PC-3 (cell line): ENCODE results near the gene FGR. TPM values are rescaled to one million over a fixed set of nuclear protein-coding genes. Genes with fewer than 3 reads are reported as not detected.

ENCODE experiments used
- ATAC-seq: fragments of 200-7000 bp; cut with Tn5 transposase; 2 replicates; pipeline ENCODE4 v1.9.1; 2020; ENCODE audit warnings: mild to moderate bottlenecking, moderate library complexity
- BruUV-seq: library from RNA; stranded (reverse); fragments of 400-500 nt; replicated peaks from 2 replicates; lab custom pipeline; 2021; lab: Mats Ljungman, UMichigan
- CTCF ChIA-PET: fragments of 300-600 bp; sonication (Branson Sonifier 250); formaldehyde crosslinking; loops from one replicate; lab custom pipeline; 2022; ENCODE audit warnings: antibody characterized with exemption; lab: Charles Lee
- POLR2A ChIA-PET: fragments of 300-600 bp; sonication (Branson Sonifier 250); formaldehyde crosslinking; loops from one replicate; lab custom pipeline; 2022; ENCODE audit warnings: antibody characterized with exemption; ENCODE audit not compliant: unreplicated experiment; lab: Charles Lee
- DNase-seq: peaks from one replicate; pipeline ENCODE4 v3.0.0-alpha.2; 2015
- H2AFZ ChIP-seq: fragments of 300-600 bp; sonication (generic); 2 replicates; pipeline ENCODE4 v1.6.0; 2016; ENCODE audit warnings: antibody characterized with exemption, low read length
- H3F3A ChIP-seq: fragments of 300-600 bp; sonication (generic); one replicate; pipeline ENCODE4 v1.6.0; 2017; ENCODE audit warnings: antibody characterized with exemption, low read length, control low read depth, mild to moderate bottlenecking; ENCODE audit not compliant: unreplicated experiment
- H3K27ac ChIP-seq: fragments of 300-600 bp; sonication (generic); 2 replicates; pipeline ENCODE4 v1.5.1; 2016; ENCODE audit warnings: mild to moderate bottlenecking, low read length
- H3K27me3 ChIP-seq: fragments of 300-600 bp; sonication (generic); 2 replicates; pipeline ENCODE4 v1.6.1; 2016; ENCODE audit warnings: low read length, mixed read lengths
- H3K36me3 ChIP-seq: fragments of 300-600 bp; sonication (generic); 2 replicates; pipeline ENCODE4 v1.6.1; 2016; ENCODE audit warnings: low read depth, mixed run types, low read length, mixed read lengths
- H3K4me1 ChIP-seq: fragments of 300-600 bp; sonication (generic); 2 replicates; pipeline ENCODE4 v1.5.1; 2016; ENCODE audit warnings: low read length; ENCODE audit not compliant: insufficient read depth
- H3K4me2 ChIP-seq: fragments of 300-600 bp; sonication (generic); 2 replicates; pipeline ENCODE4 v1.6.0; 2016; ENCODE audit warnings: low read length
- H3K4me3 ChIP-seq: fragments of 300-600 bp; sonication (generic); 2 replicates; pipeline ENCODE4 v1.5.1; 2016; ENCODE audit warnings: mild to moderate bottlenecking, low read length, mixed read lengths
- H3K79me2 ChIP-seq: fragments of 300-600 bp; sonication (generic); 2 replicates; pipeline ENCODE4 v1.6.1; 2017; ENCODE audit warnings: low read length, mixed read lengths
- H3K9ac ChIP-seq: fragments of 300-600 bp; sonication (generic); 2 replicates; pipeline ENCODE4 v1.6.0; 2016; ENCODE audit warnings: mild to moderate bottlenecking, low read length
- H3K9me2 ChIP-seq: fragments of 300-600 bp; sonication (generic); replicated peaks from 2 replicates; pipeline ENCODE4 v1.6.1; 2016; ENCODE audit warnings: mixed run types, low read length, mixed read lengths
- H3K9me3 ChIP-seq: fragments of 300-600 bp; sonication (generic); 2 replicates; pipeline ENCODE4 v1.6.1; 2016; ENCODE audit warnings: low read length, mixed read lengths
- H4K20me1 ChIP-seq: fragments of 300-600 bp; sonication (generic); 2 replicates; pipeline ENCODE4 v1.6.1; 2016; ENCODE audit warnings: low read length, mixed read lengths
- EZH2 ChIP-seq: fragments of 300-600 bp; sonication (generic); IDR thresholded peaks from one replicate; pipeline ENCODE4 v1.6.1; 2017; ENCODE audit warnings: antibody characterized with exemption, mild to moderate bottlenecking, low read length; ENCODE audit not compliant: unreplicated experiment
- EZH2phosphoT487 ChIP-seq: fragments of 300-600 bp; sonication (generic); IDR thresholded peaks from 2 replicates; pipeline ENCODE4 v1.6.1; 2018; ENCODE audit warnings: mild to moderate bottlenecking, antibody characterized with exemption, low read length, borderline replicate concordance
- intact Hi-C: fragments of 100-400 bp; cut with micrococcal nuclease; formaldehyde crosslinking; loops from 2 replicates; pipeline ENCODE4 v1.9.0; 2023
- total RNA-seq: library from RNA; depleted of rRNA; stranded (reverse); fragments of >200 nt; gene quantifications from 2 replicates; pipeline ENCODE4 v1.2.3, GENCODE V29; 2014
- TF ChIP-seq, protein P1 (sequence below): fragments of 300-600 bp; sonication (generic); conservative IDR thresholded peaks from 2 replicates; pipeline ENCODE4 v1.5.1; 2017; ENCODE audit warnings: antibody characterized with exemption, low read depth, mild to moderate bottlenecking, low read length

Gene FGR
- total RNA-seq, 1 experiment from 2014 or later = not detected

DNA sequence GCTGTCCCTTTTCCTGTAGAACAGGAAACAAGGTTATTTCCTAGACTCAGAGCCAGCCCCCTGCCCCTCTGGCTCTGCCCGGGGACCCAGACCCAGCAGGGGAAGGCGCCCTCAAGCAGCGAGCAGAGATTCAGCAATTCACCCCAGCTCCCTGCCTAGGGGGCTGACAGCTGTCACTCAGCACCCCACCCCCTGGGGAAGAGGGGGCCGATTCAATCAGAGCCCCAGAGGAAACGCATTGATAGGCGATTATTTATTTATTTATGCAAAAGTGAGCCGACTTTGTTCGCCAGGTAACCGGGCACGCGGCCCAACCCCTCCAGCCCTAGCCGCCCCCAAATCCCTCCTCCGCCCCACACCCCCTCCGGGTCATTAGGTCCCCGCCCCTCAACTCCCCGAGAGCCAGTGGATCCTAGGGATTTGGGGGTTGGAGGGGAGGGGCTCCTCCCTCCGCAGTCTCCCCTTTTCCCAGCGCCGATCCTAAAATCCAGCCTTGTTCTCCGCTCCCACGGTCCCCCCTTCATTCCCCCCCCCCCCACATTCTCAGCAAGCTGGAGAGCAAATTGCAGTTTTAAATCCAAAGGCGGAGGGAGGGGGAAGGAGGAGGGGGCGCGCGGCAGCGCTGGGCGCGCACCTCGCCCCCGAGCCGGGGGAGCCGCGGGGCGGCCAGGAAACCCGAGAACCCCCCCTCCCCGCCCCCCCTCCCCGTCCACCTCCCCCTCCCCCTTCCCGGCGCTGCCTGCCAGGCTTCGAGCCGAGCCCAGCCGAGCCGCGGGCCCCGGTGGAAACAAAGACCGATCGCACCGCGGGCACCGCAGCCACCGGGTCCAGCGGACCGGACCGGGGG lies 32.3 kb downstream of the FGR start:
- peak overlapping the region; percentile 95 for H3K4me2 ChIP-seq
- peaks cover 60% of the 10 kb centered on the region for H3K79me2 ChIP-seq
- BruUV-seq = TSS peak; percentile 28
- intact Hi-C loops = loop anchor here (10.0 kb wide), 1 partner anchor 298 kb away; no protein-coding TSS in a partner anchor
- DNase-seq = peak; percentile 45
- peak overlapping the region; percentile 88 for H3K4me3 ChIP-seq
- peaks cover 43% of the 10 kb centered on the region for H4K20me1 ChIP-seq
- H3K9me3 ChIP-seq = no peaks in the 10 kb centered on the region
- CTCF ChIA-PET = interaction anchor here (1.9 kb wide), 1 partner anchor 46 kb away, joined by 11 read pairs; no protein-coding TSS in a partner anchor
- no peak overlapping the region for H2AFZ ChIP-seq
- no peaks in the 10 kb centered on the region for H3K27me3 ChIP-seq
- peak; percentile 1 for ATAC-seq
- H3K4me1 ChIP-seq = peaks cover 46% of the 10 kb centered on the region
- H3K27ac ChIP-seq = peak overlapping the region; percentile 36
- H3K9me2 ChIP-seq = no peaks in the 10 kb centered on the region
- no peaks in the 10 kb centered on the region for H3F3A ChIP-seq
- TF ChIP-seq, protein P1, sequence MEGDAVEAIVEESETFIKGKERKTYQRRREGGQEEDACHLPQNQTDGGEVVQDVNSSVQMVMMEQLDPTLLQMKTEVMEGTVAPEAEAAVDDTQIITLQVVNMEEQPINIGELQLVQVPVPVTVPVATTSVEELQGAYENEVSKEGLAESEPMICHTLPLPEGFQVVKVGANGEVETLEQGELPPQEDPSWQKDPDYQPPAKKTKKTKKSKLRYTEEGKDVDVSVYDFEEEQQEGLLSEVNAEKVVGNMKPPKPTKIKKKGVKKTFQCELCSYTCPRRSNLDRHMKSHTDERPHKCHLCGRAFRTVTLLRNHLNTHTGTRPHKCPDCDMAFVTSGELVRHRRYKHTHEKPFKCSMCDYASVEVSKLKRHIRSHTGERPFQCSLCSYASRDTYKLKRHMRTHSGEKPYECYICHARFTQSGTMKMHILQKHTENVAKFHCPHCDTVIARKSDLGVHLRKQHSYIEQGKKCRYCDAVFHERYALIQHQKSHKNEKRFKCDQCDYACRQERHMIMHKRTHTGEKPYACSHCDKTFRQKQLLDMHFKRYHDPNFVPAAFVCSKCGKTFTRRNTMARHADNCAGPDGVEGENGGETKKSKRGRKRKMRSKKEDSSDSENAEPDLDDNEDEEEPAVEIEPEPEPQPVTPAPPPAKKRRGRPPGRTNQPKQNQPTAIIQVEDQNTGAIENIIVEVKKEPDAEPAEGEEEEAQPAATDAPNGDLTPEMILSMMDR = no peak
- TF ChIP-seq EZH2phosphoT487 (no peak), EZH2 (no peak)
- H3K36me3 ChIP-seq = no peaks in the 10 kb centered on the region
- peak overlapping the region; percentile 93 for H3K9ac ChIP-seq
- POLR2A ChIA-PET = interaction anchor here (1.5 kb wide), 1 partner anchor 45 kb away, joined by 32 read pairs; no protein-coding TSS in a partner anchor

DNA sequence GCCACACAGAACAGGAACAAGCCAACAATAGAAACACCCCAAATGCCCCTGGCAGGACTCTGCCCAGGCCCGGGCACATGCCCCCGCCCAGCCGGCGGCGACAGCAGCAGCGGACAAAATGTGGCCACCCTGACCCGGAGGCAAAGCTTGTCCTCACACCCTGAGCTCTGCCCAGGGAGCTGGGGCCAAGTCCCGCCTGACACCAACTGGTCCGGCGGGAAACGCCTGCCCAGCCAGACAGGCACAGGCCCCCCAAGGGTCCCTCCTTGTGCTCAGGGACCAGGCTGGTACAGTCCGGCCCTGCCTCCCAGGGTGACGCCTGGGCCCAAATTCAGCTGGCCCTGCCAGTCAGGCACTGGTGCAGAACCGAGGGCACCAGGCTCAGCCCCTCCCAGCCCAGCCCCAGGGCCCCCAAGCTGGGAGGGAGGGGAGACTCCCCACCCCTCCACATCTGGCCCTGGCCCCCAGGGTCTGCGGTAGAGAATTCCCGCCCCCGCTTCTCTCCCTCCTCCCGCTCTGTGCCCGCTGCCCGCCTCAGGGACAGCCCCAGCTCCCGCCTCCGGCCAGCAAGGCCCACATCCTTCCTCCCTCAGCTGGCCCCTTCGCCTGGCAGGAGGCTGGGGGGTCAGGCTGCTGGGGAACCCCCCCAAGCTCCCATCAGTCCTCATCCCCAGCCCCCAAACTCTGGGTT lies 33.1 kb downstream of the FGR start:
- ATAC-seq (peak; percentile 9), DNase-seq (peak; percentile 27)
- Histone ChIP-seq H3K4me1 (peaks cover 40% of the 10 kb centered on the region), H3F3A (no peaks in the 10 kb centered on the region), H3K9me3 (no peaks in the 10 kb centered on the region), H3K4me2 (peak overlapping the region; percentile 95), H3K27me3 (no peaks in the 10 kb centered on the region), H3K36me3 (no peaks in the 10 kb centered on the region), H4K20me1 (peaks cover 48% of the 10 kb centered on the region), H3K9me2 (no peaks in the 10 kb centered on the region), H3K9ac (peak overlapping the region; percentile 93), H2AFZ (no peak overlapping the region), H3K27ac (peak overlapping the region; percentile 27), H3K4me3 (peak overlapping the region; percentile 88), H3K79me2 (peaks cover 67% of the 10 kb centered on the region)
- ChIA-PET CTCF (interaction anchor here (0.6 to 1.9 kb wide), 3 partner anchors 45 to 275 kb away, joined by 3 to 11 read pairs (median 4); no protein-coding TSS in a partner anchor), POLR2A (no interaction called here)
- TF ChIP-seq, protein P1 = no peak
- no peak for TF ChIP-seq EZH2
- no peak for TF ChIP-seq EZH2phosphoT487
- BruUV-seq = no TSS peak
- intact Hi-C loops = loop anchor here (10.0 kb wide), 1 partner anchor 297 kb away; no protein-coding TSS in a partner anchor
